GM19467 (cell line): ENCODE measurements around the gene CENPW.

ENCODE experiments used
- ATAC-seq: cut with Tn5 transposase; IDR thresholded peaks from one replicate; pipeline ENCODE4 v1.9.1; 2021; ENCODE audit warnings: mild to moderate bottlenecking, moderate library complexity; ENCODE audit not compliant: unreplicated experiment

Gene CENPW

GRCh38 chr6:126372626-126373025 lies 32.7 kb downstream of the CENPW start:
- no peak for ATAC-seq

GRCh38 chr6:126373344-126373743 lies 33.4 kb downstream of the CENPW start:
- ATAC-seq = no peak

- ATAC-seq = no peak
Observed at GRCh38 chr6:126374372-126374771, 34.5 kb downstream of the CENPW start.

- ATAC-seq = no peak
Observed at GRCh38 chr6:126376682-126377081, 36.8 kb downstream of the CENPW start.

- no peak for ATAC-seq
Observed at GRCh38 chr6:126377594-126378153, 37.8 kb downstream of the CENPW start.

- ATAC-seq = no peak
Observed at GRCh38 chr6:126380072-126380583, 40.2 kb downstream of the CENPW start.

GRCh38 chr6:126381498-126381897 lies 41.6 kb downstream of the CENPW start:
- ATAC-seq = no peak

GRCh38 chr6:126383203-126383602 lies 43.3 kb downstream of the CENPW start:
- ATAC-seq = no peak

GRCh38 chr6:126385536-126385935 lies 45.6 kb downstream of the CENPW start:
- no peak for ATAC-seq

- no peak for ATAC-seq
Observed at GRCh38 chr6:126388104-126388598, 48.2 kb downstream of the CENPW start.

- no peak for ATAC-seq
Observed at GRCh38 chr6:126396131-126396530, 56.2 kb downstream of the CENPW start.
